Skeletal muscle tissue (tissue), 4 donors: ENCODE results near the gene MARS1. TPM values are rescaled to one million over a fixed set of nuclear protein-coding genes. Genes with fewer than 3 reads are reported as not detected.
"Not testable (repeated sequence)": the region's sequence is repeated elsewhere in the genome, so short reads cannot be mapped to it uniquely, and the experiment has no call there.

Experiments
- H3K27ac ChIP-seq: one replicate; pipeline ENCODE4 v1.7.0; 2013; ENCODE audit warnings: mild to moderate bottlenecking, low read depth, low read length, inconsistent platforms
- H3K27me3 ChIP-seq, 3 donors: one replicate each; pipeline ENCODE4 v1.7.0; 2013; ENCODE audit warnings: low read length in 3 of 3; ENCODE audit not compliant: control insufficient read depth in 3 of 3, insufficient read depth in 3 of 3
- H3K36me3 ChIP-seq, 3 donors: one replicate each; pipeline ENCODE4 v1.7.0; 2013; ENCODE audit warnings: low read length in 3 of 3; ENCODE audit not compliant: control insufficient read depth in 3 of 3, insufficient read depth in 3 of 3
- H3K4me1 ChIP-seq, 3 donors: one replicate each; pipeline ENCODE4 v1.7.0; 2013; ENCODE audit warnings: low read length in 3 of 3, mild to moderate bottlenecking in 3 of 3; ENCODE audit not compliant: control insufficient read depth in 3 of 3, insufficient read depth in 3 of 3
- H3K4me3 ChIP-seq, 3 donors: one replicate each; pipeline ENCODE4 v1.7.0; 2013; ENCODE audit warnings: low read length in 3 of 3
- H3K9ac ChIP-seq, 3 donors: one replicate each; pipeline ENCODE4 v1.7.0; 2013; ENCODE audit warnings: low read length in 3 of 3, mild to moderate bottlenecking in 3 of 3, moderate library complexity in 2 of 3, low read depth in 1 of 3
- H3K9me3 ChIP-seq, 3 donors: one replicate each; pipeline ENCODE4 v1.7.0; 2013; ENCODE audit warnings: low read length in 3 of 3; ENCODE audit not compliant: control insufficient read depth in 3 of 3
- total RNA-seq: library from RNA; depleted of rRNA; stranded (reverse); fragments of >200 nt; gene quantifications from one replicate; pipeline ENCODE4 v1.2.3, GENCODE V29; 2014
- donor health status: Osteomylitis.

Gene MARS1
- total RNA-seq: 68.4 TPM

DNA sequence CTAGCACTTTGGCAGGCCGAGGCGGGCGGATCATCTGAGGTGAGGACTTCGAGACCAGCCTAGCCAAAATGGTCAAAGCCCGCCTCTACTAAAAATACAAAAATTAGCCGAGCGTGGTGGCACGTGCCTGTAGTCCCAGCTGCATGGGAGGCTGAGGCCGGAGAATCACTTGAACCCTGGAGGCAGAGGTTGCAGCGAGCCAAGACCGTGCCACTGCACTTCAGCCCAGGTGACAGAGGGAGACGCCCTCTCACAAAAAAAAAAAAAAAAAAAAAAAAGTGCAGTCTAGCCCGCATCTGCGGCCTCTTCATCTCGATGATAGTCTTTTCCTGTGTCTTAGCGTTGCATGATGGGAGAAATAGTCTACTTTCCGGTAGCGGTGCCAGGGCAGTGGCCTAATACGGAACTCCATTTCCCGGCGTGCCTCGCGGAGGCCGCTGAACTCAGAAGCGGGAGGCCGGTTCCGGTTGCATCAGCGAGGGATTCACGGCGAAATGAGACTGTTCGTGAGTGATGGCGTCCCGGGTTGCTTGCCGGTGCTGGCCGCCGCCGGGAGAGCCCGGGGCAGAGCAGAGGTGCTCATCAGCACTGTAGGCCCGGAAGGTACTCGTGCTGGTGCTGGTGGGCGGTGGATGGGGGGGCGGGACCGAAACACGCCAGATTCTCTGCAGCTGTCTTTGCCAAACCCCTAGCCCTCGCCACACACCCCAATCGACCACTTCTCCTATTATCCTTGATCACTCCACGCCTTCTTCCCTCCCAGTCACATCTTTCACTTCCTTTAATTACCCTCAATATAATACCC, at the start of gene MARS1:
Gene MARS1, plus strand, starts transcription at position 472 of the 805 bp plus-strand sequence. Its CDS starts 23 bp downstream, at position 495.
- Histone ChIP-seq H3K9ac (peak within 1 kb of the TSS; percentile 86 to 93 (median 86)), H3K36me3 (peaks cover 24 to 32% (median 28%) of the 10 kb centered on the region in 3 donors), H3K9me3 (no peaks in the 10 kb centered on the region), H3K27me3 (peaks cover 0 to 2% (median 0%) of the 10 kb centered on the region in 3 donors), H3K4me1 (peaks cover 11 to 16% (median 13%) of the 10 kb centered on the region in 3 donors), H3K27ac (peak within 1 kb of the TSS; percentile 54), H3K4me3 (peak within 1 kb of the TSS; percentile 91 to 97 (median 96))

DNA sequence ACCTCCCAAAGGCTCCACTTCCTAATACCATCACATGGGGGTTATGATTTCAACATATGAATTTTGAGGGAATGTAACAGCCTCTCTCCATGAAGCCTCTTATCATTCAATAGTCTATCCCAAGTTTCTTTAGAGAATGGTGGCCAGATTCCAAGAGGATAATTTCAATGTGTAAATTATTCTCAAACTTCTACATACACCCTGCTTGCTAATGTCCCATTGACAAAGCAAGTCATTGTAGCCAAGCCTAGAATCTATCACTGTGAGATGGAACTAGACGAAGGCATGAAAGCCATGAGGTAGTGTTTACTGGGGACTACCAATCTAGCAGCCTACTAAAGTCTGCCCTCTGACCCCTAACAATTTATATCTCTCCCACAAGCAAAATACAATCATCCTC, 49.5 kb upstream of the MARS1 start:
- H3K4me3 ChIP-seq: no peak overlapping the region
- H3K9ac ChIP-seq: no peak overlapping the region
- H3K9me3 ChIP-seq: no peaks in the 10 kb centered on the region
- H3K4me1 ChIP-seq: no peaks in the 10 kb centered on the region
- no peaks in the 10 kb centered on the region for H3K27me3 ChIP-seq
- no peaks in the 10 kb centered on the region for H3K36me3 ChIP-seq
- no peak overlapping the region for H3K27ac ChIP-seq

- Histone ChIP-seq H3K36me3 (no peaks in the 10 kb centered on the region), H3K4me3 (no peak overlapping the region), H3K27me3 (no peaks in the 10 kb centered on the region), H3K9ac (no peak overlapping the region), H3K27ac (no peak overlapping the region), H3K4me1 (no peaks in the 10 kb centered on the region), H3K9me3 (no peaks in the 10 kb centered on the region)
Observed at GRCh38 chr12:57439762-57440266, 48.1 kb upstream of the MARS1 start.

DNA sequence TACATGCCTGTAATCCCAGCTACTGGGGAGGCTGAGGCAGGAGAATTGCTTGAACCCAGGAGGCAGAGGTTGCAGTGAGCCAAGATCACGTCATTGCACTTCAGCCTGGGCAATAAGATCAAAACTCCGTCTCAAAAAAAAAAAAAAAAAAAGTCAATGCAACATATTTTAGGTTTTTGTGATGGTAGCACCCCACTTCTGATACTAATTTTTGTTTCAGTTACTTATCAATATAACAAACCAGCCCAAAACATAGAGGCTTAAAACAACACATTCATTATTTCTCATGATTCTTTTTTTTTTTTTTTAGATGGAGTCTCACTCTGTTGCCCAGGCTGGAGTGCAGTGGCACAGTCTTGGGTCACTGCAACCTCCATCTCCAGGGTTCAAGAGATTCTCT, 46.5 kb upstream of the MARS1 start:
- H3K4me1 ChIP-seq, H3K27ac ChIP-seq, H3K4me3 ChIP-seq, H3K36me3 ChIP-seq, H3K27me3 ChIP-seq, H3K9ac ChIP-seq, H3K9me3 ChIP-seq: not testable (repeated sequence)

GRCh38 chr12:57441846-57442427, 45.9 kb upstream of the MARS1 start:
- Histone ChIP-seq H3K36me3 (no peaks in the 10 kb centered on the region), H3K4me1 (no peaks in the 10 kb centered on the region), H3K9me3 (no peaks in the 10 kb centered on the region), H3K27ac (no peak overlapping the region), H3K9ac (no peak overlapping the region), H3K27me3 (no peaks in the 10 kb centered on the region), H3K4me3 (no peak overlapping the region)

DNA sequence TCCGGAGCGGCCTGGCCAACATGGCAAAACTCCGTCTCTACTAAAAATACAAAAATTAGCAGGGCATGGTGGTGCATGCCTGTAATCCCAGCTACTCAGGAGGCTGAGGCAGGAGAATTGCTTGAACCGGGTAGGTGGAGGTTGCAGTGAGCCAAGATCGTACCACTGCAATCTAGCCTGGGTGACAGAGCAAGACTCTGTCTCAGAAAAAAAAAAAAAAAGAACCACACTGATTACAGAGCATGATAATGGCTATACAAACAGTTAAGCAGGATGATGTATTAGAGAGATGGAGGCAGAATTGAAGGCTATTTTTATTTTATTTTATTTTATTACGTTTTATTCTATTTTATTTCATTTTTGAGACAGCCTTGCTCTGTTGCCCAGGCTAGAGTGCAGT, 43.5 kb upstream of the MARS1 start:
- not testable (repeated sequence) for H3K4me1 ChIP-seq, H3K4me3 ChIP-seq, H3K27ac ChIP-seq, H3K27me3 ChIP-seq, H3K36me3 ChIP-seq, H3K9ac ChIP-seq, H3K9me3 ChIP-seq

- H3K27ac ChIP-seq: no peak overlapping the region
- no peaks in the 10 kb centered on the region for H3K27me3 ChIP-seq
- no peaks in the 10 kb centered on the region for H3K4me1 ChIP-seq
- H3K4me3 ChIP-seq: no peak overlapping the region
- H3K9ac ChIP-seq: no peak overlapping the region
- no peaks in the 10 kb centered on the region for H3K9me3 ChIP-seq
- H3K36me3 ChIP-seq: no peaks in the 10 kb centered on the region
Observed at GRCh38 chr12:57444744-57445143, 43.1 kb upstream of the MARS1 start.

- Histone ChIP-seq H3K36me3 (no peaks in the 10 kb centered on the region), H3K27me3 (no peaks in the 10 kb centered on the region), H3K4me3 (no peak overlapping the region), H3K27ac (no peak overlapping the region), H3K9ac (no peak overlapping the region), H3K9me3 (no peaks in the 10 kb centered on the region), H3K4me1 (peaks cover 0 to 4% (median 4%) of the 10 kb centered on the region in 3 donors)
Observed at GRCh38 chr12:57446292-57446960, 41.4 kb upstream of the MARS1 start.

- H3K9me3 ChIP-seq: no peaks in the 10 kb centered on the region
Observed at GRCh38 chr12:57448669-57449068, 39.2 kb upstream of the MARS1 start.

GRCh38 chr12:57449375-57449774, 38.5 kb upstream of the MARS1 start:
- Histone ChIP-seq H3K4me1 (peaks cover 10 to 25% (median 18%) of the 10 kb centered on the region in 3 donors), H3K36me3 (no peaks in the 10 kb centered on the region), H3K27me3 (no peaks in the 10 kb centered on the region), H3K9ac (no peak overlapping the region), H3K4me3 (no peak overlapping the region), H3K9me3 (no peaks in the 10 kb centered on the region), H3K27ac (no peak overlapping the region)

More at GRCh38 chr12:57448669-57449068, 39.2 kb upstream of the MARS1 start:
- Histone ChIP-seq H3K27ac (no peak overlapping the region), H3K4me1 (peaks cover 10 to 21% (median 18%) of the 10 kb centered on the region in 3 donors), H3K9ac (no peak overlapping the region), H3K27me3 (no peaks in the 10 kb centered on the region), H3K36me3 (no peaks in the 10 kb centered on the region), H3K4me3 (no peak overlapping the region)
